ENCODE measurements around the gene PEDS1.
A peak's percentile ranks its signal among the peaks of the same experiment; 100 is the strongest.
"Not testable (repeated sequence)": the region's sequence is repeated elsewhere in the genome, so short reads cannot be mapped to it uniquely, and the experiment has no call there.

Gene PEDS1

DNA sequence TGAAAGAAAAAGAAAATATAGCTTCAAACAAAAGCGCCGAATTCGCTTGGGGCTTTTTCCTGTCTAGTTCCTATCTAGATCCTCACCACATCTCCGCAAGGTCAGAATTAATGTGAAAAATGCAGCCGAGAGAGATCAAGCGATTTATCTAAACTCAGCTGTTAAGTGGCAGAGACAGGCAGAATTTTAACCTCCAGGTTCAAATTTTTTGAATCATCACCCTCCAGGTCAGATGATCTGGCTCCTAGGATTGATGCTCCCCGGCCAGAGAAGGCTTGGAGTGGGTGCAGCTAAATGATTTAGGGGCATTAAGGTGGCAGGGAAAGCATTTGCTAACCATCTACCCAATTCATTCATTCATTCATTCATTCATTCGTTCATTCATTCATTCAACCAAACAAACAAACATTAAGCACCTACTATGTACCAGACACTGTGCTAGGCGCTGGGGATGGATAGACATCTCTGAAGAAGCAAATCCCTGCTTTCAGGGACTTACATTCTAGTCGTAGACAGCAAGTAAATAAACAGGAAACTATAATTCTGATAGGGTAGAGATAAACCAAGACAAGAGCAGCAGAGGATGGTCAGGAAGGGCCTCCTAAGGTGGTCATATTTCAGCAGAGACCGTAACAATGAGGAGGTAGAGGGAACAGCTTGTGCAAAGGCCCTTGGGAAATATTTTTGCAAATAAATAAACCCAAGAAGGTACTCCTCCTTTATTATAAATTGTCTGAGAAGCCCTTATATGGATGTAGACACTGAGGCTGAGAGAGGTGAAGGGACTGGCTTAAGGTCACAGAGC, 39.9 kb downstream of the PEDS1 start:
- DNase-seq (ENCODE audit: low read depth in 2 of 2) = no peak

- peak; percentile 83 to 88 for DNase-seq (ENCODE audit: low read depth in 2 of 2)
Observed at GRCh38 chr20:50112512-50113419, 40.8 kb downstream of the PEDS1 start, which contains the start of gene UBE2V1. Gene UBE2V1 (minus strand): TSS chr20:50113150. CDS start chr20:50113128, 22 bp downstream.

DNA sequence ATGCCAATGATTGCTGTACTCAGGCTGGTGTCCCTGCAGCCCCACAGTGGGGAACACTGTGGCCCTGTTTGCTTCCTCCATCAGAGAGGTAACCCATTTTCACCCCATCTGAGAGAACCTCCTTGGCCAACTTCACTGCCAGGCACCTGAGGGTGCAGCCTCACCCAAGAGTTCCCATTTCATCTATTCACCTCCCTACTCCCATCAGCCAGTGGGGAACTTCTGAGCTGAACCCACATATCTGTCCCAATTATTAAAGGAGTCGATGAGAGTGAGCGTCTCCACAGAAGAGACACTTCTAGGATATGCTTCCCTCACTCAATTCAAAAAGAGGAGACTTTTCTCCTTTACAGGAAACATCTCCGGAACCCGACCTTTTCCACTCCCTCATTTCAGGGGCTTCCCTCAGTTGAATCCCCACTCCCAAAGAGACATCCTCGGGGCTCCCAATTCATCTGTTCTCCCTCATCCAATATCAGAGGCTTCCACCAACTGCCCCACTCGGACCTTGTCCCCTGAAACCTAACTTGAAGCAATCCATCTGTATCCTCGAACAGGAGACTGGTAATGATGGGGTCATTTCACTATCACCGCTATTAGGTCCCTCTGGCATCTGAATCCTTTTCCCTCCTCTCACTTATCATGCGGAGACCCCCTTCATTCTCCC, 41.6 kb downstream of the PEDS1 start:
- DNase-seq (ENCODE audit: low read depth in 2 of 2) = no peak

GRCh38 chr20:50111120-50111828, 42.2 kb downstream of the PEDS1 start:
- DNase-seq (ENCODE audit: low read depth in 2 of 2) = peak; percentile 19 to 26

- DNase-seq (ENCODE audit: low read depth in 2 of 2) = peak; percentile 27 to 31
Observed at GRCh38 chr20:50110141-50111047, 43.1 kb downstream of the PEDS1 start.

GRCh38 chr20:50108556-50109235, 44.8 kb downstream of the PEDS1 start:
- no peak for DNase-seq (ENCODE audit: low read depth in 2 of 2)

- DNase-seq (ENCODE audit: low read depth in 2 of 2) = no peak
Observed at GRCh38 chr20:50107796-50108331, 45.7 kb downstream of the PEDS1 start.

DNA sequence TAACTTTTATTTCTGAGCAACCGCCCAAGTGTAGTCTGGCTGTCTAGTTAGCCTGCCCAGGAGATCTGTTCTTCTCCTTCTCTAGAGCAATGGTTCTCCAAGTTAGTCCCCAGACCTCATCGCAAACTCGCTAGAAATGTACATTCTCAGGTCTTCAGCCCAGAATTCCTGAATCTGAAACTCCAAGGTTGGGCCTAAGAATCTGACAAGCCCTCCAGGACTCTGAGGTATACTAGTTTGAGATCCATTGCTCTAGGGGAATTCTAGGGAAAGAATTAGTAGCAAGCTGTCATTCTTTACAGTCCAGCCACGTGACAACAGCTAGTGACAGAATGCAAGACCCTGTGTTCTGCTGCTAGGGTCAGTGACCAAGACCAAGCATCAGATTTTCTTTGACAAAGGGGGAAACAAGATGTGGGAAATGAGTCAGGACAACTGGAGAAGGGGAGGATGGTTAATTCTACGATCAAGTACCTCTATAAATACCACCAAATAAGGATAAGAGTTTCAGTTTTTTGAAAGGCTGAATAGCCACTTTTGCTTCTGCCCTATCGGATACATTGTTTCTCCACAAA, 46.4 kb downstream of the PEDS1 start:
- no peak for DNase-seq (ENCODE audit: low read depth in 2 of 2)

GRCh38 chr20:50106669-50107068, 46.9 kb downstream of the PEDS1 start:
- DNase-seq (ENCODE audit: low read depth in 2 of 2) = not testable (repeated sequence)

Data from stimulated activated CD8-positive, alpha-beta memory T cell treated with anti-CD3 and anti-CD28 coated beads, Interleukin-7, amount 100 ng/mL, for 4 hours (primary cell).